Cardiac septum (tissue), 1 donor: ENCODE measurements around the gene SEMA4F. TPM values are rescaled to one million over a fixed set of nuclear protein-coding genes. Genes with fewer than 3 reads are reported as not detected.

Experiments used
- total RNA-seq: library from RNA; stranded (reverse); fragmentation: NEBNext Ultra II Directional; extraction: Animal tissue kit (Norgen Biotek cat#: 25700); gene quantifications from one replicate; pipeline ENCODE4 v1.2.1, GENCODE V29; 2021
- donor health status: DM: no; HTN: no; CAD: no.

Gene SEMA4F
- total RNA-seq, 1 donor from 2014 or later, result 3.0 TPM

Other genes with a start within 250 kb of the SEMA4F start
- gene C2orf81, start 232.6 kb upstream of the SEMA4F start, total RNA-seq, result 1.1 TPM
- gene WDR54, start 232.5 kb upstream of the SEMA4F start, total RNA-seq, result 2.6 TPM
- 18.5 TPM for gene RTKN, start 212.3 kb upstream of the SEMA4F start, total RNA-seq
- gene INO80B, start 199.2 kb upstream of the SEMA4F start, total RNA-seq, result 18.0 TPM
- gene WBP1, start 195.8 kb upstream of the SEMA4F start, total RNA-seq, result 47.7 TPM
- 20.6 TPM for gene MOGS, start 188.9 kb upstream of the SEMA4F start, total RNA-seq
- gene MRPL53, start 181.6 kb upstream of the SEMA4F start, total RNA-seq, result 134 TPM
- gene CCDC142, start 171.2 kb upstream of the SEMA4F start, total RNA-seq, result 8.0 TPM
- 11.2 TPM for gene TTC31, start 171.2 kb upstream of the SEMA4F start, total RNA-seq
- 0.51 TPM for gene LBX2, start 154.6 kb upstream of the SEMA4F start, total RNA-seq
- gene PCGF1, start 146.6 kb upstream of the SEMA4F start, total RNA-seq, result 11.4 TPM
- not detected for gene TLX2, start 139.8 kb upstream of the SEMA4F start, total RNA-seq
- gene DQX1, start 128.0 kb upstream of the SEMA4F start, total RNA-seq, result not detected
- 50.0 TPM for gene AUP1, start 124.5 kb upstream of the SEMA4F start, total RNA-seq
- 25.0 TPM for gene HTRA2, start 124.3 kb upstream of the SEMA4F start, total RNA-seq
- gene LOXL3, start 100.3 kb upstream of the SEMA4F start, total RNA-seq, result 2.8 TPM
- gene DOK1, start 99.5 kb upstream of the SEMA4F start, total RNA-seq, result 3.9 TPM
- gene M1AP, start 5.9 kb upstream of the SEMA4F start, total RNA-seq, result not detected
- 15.5 TPM for gene HK2, start 179.9 kb downstream of the SEMA4F start, total RNA-seq